ENCODE results near the gene IKZF1. TPM values are rescaled to one million over a fixed set of nuclear protein-coding genes. Genes with fewer than 3 reads are reported as not detected.
A peak's percentile ranks its signal among the peaks of the same experiment; 100 is the strongest.

IKZF1 gene
- total and polyA plus RNA-seq, 9 of the 15 experiments (the other 6 are each of a cell fraction or from before 2014, with no cell fraction given) = 12.6 to 85.3 (median 44.7) TPM

- TF ChIP-seq ESRRB (CRISPR knock-in tag; IDR thresholded peaks at IDR 0.05; ENCODE audit: borderline replicate concordance) (no peak), SAFB (IDR thresholded peaks at IDR 0.05; ENCODE audit: borderline replicate concordance, low read depth, low read length) (peak; percentile 39; the same call in 1 of the 2 replicates), ARID3A (IDR thresholded peaks at IDR 0.05; ENCODE audit: borderline replicate concordance, low read depth, low read length) (no peak), SRF (CRISPR knock-in tag; IDR thresholded peaks at IDR 0.05) (no peak; a peak in 1 of 4 replicates), ZNF274 (IDR thresholded peaks at IDR 0.05; ENCODE audit: borderline replicate concordance, low read depth, low read length) (no peak), DIDO1 (tag; IDR thresholded peaks at IDR 0.05; ENCODE audit: low read depth) (no peak), HNRNPLL (IDR thresholded peaks at IDR 0.05; ENCODE audit: low read depth, low read length, poor library complexity, severe bottlenecking) (peak; percentile 60), ZNF143 (CRISPR knock-in tag; IDR thresholded peaks at IDR 0.05) (no peak), NONO (IDR thresholded peaks at IDR 0.05; ENCODE audit: low read depth in 2 of 2, low read length in 1 of 2) (0 out of 4 replicates have a peak, but pooled peaks of 1 of the 2 experiments have one; percentile 13), EZH2 (IDR thresholded peaks at IDR 0.05; ENCODE audit: borderline replicate concordance, low read depth, low read length) (no peak), CAMTA2 (CRISPR knock-in tag; conservative IDR thresholded peaks at IDR 0.05) (no peak), CTCF (IDR thresholded peaks at IDR 0.05 in 2 of 3, conservative IDR thresholded peaks at IDR 0.05 in 1 of 3; ENCODE audit: insufficient read depth in 2 of 3, low read depth in 1 of 3, low read length in 3 of 3) (no peak), ZNF76 (CRISPR knock-in tag; IDR thresholded peaks at IDR 0.05; ENCODE audit: borderline replicate concordance) (no peak), ELK1 (CRISPR knock-in tag; IDR thresholded peaks at IDR 0.05) (no peak), FOXA3 (CRISPR knock-in tag; conservative IDR thresholded peaks at IDR 0.05 in 1 of 2, IDR thresholded peaks at IDR 0.05 in 1 of 2) (0 out of 4 replicates have a peak, but pooled peaks of 1 of the 2 experiments have one; percentile 35), HNRNPUL1 (IDR thresholded peaks at IDR 0.05; ENCODE audit: low read length) (no peak), DMBX1 (CRISPR knock-in tag; IDR thresholded peaks at IDR 0.05; ENCODE audit: borderline replicate concordance) (peak; percentile 48; the same call in 1 of the 2 replicates), ARID1B (IDR thresholded peaks at IDR 0.05) (peak; percentile 45), ZNF431 (CRISPR knock-in tag; IDR thresholded peaks at IDR 0.05) (peak; percentile 44; the same call in 1 of the 2 replicates)
Observed at GRCh38 chr7:50449881-50450589, 145.5 kb downstream of the IKZF1 start, which contains the start of gene FIGNL1 (continued).
